RWPE1 (cell line): ENCODE data around the gene PTAFR.

Experiments used
- CTCF ChIA-PET: fragments of 350-600 bp; sonication (Branson Sonifier 250); formaldehyde crosslinking; extraction: SDS; loops from one replicate; lab custom pipeline; 2021; lab: Yijun Ruan, JAX
- POLR2A ChIA-PET: fragments of 400-600 bp; formaldehyde crosslinking; extraction: SDS; loops from one replicate; lab custom pipeline; 2020; ENCODE audit warnings: antibody characterized with exemption; ENCODE audit not compliant: low non-redundant PET; lab: Yijun Ruan, JAX
- DNase-seq: peaks from one replicate; pipeline ENCODE4 v3.0.0; 2012; ENCODE audit warnings: low spot score
- H3K27ac ChIP-seq: fragments of 450-650 bp; 2 replicates; pipeline ENCODE4 v1.5.1; 2017
- CTCF ChIP-seq: fragments of 450-650 bp; conservative IDR thresholded peaks from 2 replicates; pipeline ENCODE4 v1.5.1; 2017; ENCODE audit warnings: low read depth, mild to moderate bottlenecking

The PTAFR gene

GRCh38 chr1:28135371-28136168, 40.9 kb downstream of the PTAFR start:
- POLR2A ChIA-PET: interaction anchor here (0.6 kb wide), 2 partner anchors 370 to 974 kb away, joined by 3 to 4 read pairs; no protein-coding TSS in a partner anchor
- no peak for TF ChIP-seq CTCF
- DNase-seq: peak; percentile 74
- no peak overlapping the region for H3K27ac ChIP-seq
- CTCF ChIA-PET: no interaction called here

- ChIA-PET CTCF (no interaction called here), POLR2A (no interaction called here)
- no peak overlapping the region for H3K27ac ChIP-seq
These were observed 41.8 kb downstream of the PTAFR start for GRCh38 chr1:28134651-28135207.

GRCh38 chr1:28132171-28133167, 44.0 kb downstream of the PTAFR start:
- ChIA-PET CTCF (no interaction called here), POLR2A (no interaction called here)
- no peak overlapping the region for H3K27ac ChIP-seq
- DNase-seq: no peak
- no peak for TF ChIP-seq CTCF

More at GRCh38 chr1:28134651-28135207, 41.8 kb downstream of the PTAFR start:
- DNase-seq: no peak
- no peak for TF ChIP-seq CTCF

- POLR2A ChIA-PET: no interaction called here
- TF ChIP-seq CTCF: no peak
- H3K27ac ChIP-seq: no peak overlapping the region
- CTCF ChIA-PET: no interaction called here
- no peak for DNase-seq
These were observed 45.6 kb downstream of the PTAFR start for GRCh38 chr1:28130901-28131300.

GRCh38 chr1:28129150-28129549, 47.3 kb downstream of the PTAFR start:
- peak; percentile 82 for DNase-seq
- ChIA-PET POLR2A (interaction anchor here (0.6 kb wide), 1 partner anchor 383 kb away, joined by 3 read pairs; no protein-coding TSS in a partner anchor), CTCF (no interaction called here)
- no peak overlapping the region for H3K27ac ChIP-seq
- no peak for TF ChIP-seq CTCF

GRCh38 chr1:28127617-28128257, 48.8 kb downstream of the PTAFR start:
- H3K27ac ChIP-seq: no peak overlapping the region
- no peak for TF ChIP-seq CTCF
- DNase-seq: no peak
- CTCF ChIA-PET: no interaction called here
- POLR2A ChIA-PET: no interaction called here
